Endothelial cell (in vitro differentiated cells): Measurements from ENCODE around the gene ARSI. TPM values are rescaled to one million over a fixed set of nuclear protein-coding genes. Genes with fewer than 3 reads are reported as not detected.

Source experiments
- DNase-seq: peaks from one replicate; pipeline ENCODE4 v3.0.0; 2021; ENCODE audit warnings: low spot score
- H3K27ac Mint-ChIP-seq: one replicate; pipeline ENCODE4 v1.8.0; 2021; ENCODE audit warnings: mixed read lengths, inconsistent platforms; ENCODE audit not compliant: unreplicated experiment
- H3K27me3 Mint-ChIP-seq: one replicate; pipeline ENCODE4 v1.8.0; 2021; ENCODE audit warnings: mild to moderate bottlenecking, moderate library complexity, mixed read lengths, inconsistent platforms; ENCODE audit not compliant: unreplicated experiment
- H3K36me3 Mint-ChIP-seq: one replicate; pipeline ENCODE4 v1.8.0; 2021; ENCODE audit warnings: mild to moderate bottlenecking, low read depth, mixed read lengths, inconsistent platforms; ENCODE audit not compliant: unreplicated experiment
- H3K4me1 Mint-ChIP-seq: one replicate; pipeline ENCODE4 v1.8.0; 2021; ENCODE audit warnings: mild to moderate bottlenecking, mixed read lengths, inconsistent platforms; ENCODE audit not compliant: unreplicated experiment
- H3K4me3 Mint-ChIP-seq: one replicate; pipeline ENCODE4 v1.8.0; 2021; ENCODE audit warnings: mild to moderate bottlenecking, mixed read lengths, inconsistent platforms; ENCODE audit not compliant: unreplicated experiment
- H3K9me3 Mint-ChIP-seq: one replicate; pipeline ENCODE4 v1.8.0; 2021; ENCODE audit warnings: mixed read lengths, inconsistent platforms; ENCODE audit not compliant: unreplicated experiment
- CTCF ChIP-seq: fragments of 200-600 bp; sonication (generic); IDR thresholded peaks from one replicate; pipeline ENCODE4 v1.5.0; 2021; ENCODE audit warnings: antibody characterized with exemption; ENCODE audit not compliant: unreplicated experiment
- total RNA-seq: library from RNA; stranded (reverse); fragmentation: NEBNext Ultra II Directional; extraction: Animal tissue kit (Norgen Biotek cat#: 25700); gene quantifications from one replicate; pipeline ENCODE4 v1.2.1, GENCODE V29; 2021; ENCODE audit not compliant: unreplicated experiment

The ARSI gene
- total RNA-seq, 1 donor from 2014 or later, result 3.8 TPM

- Mint-ChIP-seq H3K4me1 (peaks cover 14% of the 10 kb centered on the region), H3K36me3 (no peaks in the 10 kb centered on the region)
These were observed 44.3 kb upstream of the ARSI start for GRCh38 chr5:150347003-150347402.

GRCh38 chr5:150346592-150346991, 43.9 kb upstream of the ARSI start:
- H3K4me1 Mint-ChIP-seq, result peaks cover 14% of the 10 kb centered on the region
- TF ChIP-seq CTCF, result no peak
- DNase-seq, result no peak

More at GRCh38 chr5:150347003-150347402, 44.3 kb upstream of the ARSI start:
- Mint-ChIP-seq H3K27me3 (peaks cover 4% of the 10 kb centered on the region), H3K9me3 (no peaks in the 10 kb centered on the region), H3K27ac (no peak overlapping the region), H3K4me3 (no peak overlapping the region)
- no peak for TF ChIP-seq CTCF
- DNase-seq, result no peak

DNA sequence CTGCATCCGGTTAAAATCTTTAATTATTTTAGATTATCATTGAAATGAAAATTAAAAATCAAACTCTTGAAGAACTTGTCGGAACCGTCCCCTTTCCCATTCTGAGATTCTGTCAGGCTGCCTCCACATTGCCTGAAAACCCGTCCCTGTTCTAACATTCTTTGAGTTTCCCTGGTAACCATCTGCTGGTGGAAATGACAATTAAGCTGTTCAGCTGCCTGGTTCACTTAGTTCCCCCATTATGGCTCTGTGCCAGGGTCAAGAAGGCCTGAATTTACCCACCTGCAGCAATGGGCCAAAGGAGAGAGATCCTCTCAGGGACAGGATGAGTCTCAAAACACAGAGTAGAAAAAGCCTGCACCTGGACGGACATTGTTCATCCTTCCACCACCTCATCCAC, 43.0 kb upstream of the ARSI start:
- H3K4me1 Mint-ChIP-seq, result peaks cover 6% of the 10 kb centered on the region
- no peak for TF ChIP-seq CTCF
- H3K9me3 Mint-ChIP-seq, result no peaks in the 10 kb centered on the region
- H3K4me3 Mint-ChIP-seq, result no peak overlapping the region
- H3K36me3 Mint-ChIP-seq, result no peaks in the 10 kb centered on the region
- peaks cover 3% of the 10 kb centered on the region for H3K27me3 Mint-ChIP-seq
- DNase-seq, result no peak
- no peak overlapping the region for H3K27ac Mint-ChIP-seq

More at GRCh38 chr5:150346592-150346991, 43.9 kb upstream of the ARSI start:
- Mint-ChIP-seq H3K27me3 (peaks cover 4% of the 10 kb centered on the region), H3K36me3 (no peaks in the 10 kb centered on the region), H3K9me3 (no peaks in the 10 kb centered on the region), H3K4me3 (no peak overlapping the region), H3K27ac (no peak overlapping the region)

DNA sequence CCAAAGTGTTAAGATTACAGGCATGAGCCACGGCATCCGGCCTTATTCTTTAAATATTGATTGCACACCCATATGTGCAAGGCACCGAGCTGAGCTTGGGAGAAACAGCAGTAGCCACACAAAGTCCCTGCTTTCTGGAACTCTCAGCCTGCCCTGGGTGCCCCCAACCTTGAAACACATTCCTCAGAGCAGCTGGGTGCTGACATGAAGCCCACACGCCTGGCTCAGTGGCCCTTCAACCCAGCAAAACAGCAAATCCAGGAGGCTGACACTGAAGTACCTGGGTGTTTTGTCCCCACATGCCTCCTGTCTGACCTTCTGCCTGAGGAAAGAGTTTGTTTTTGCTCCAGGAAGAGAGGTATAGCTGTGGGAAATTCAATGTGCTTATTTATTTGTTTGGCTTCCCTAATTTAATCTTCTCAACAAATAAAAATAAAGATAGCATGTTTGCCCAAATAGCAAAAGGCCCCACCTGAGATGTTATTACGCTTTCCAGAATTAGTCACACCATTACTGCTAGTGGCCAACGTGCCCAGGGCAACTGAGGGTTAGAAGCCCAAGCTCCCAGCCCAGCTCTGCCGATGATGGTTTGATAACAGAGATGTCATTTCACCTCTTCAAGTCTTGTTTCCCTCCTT, 41.4 kb upstream of the ARSI start:
- Mint-ChIP-seq H3K36me3 (no peaks in the 10 kb centered on the region), H3K9me3 (no peaks in the 10 kb centered on the region), H3K4me3 (no peak overlapping the region), H3K4me1 (peaks cover 8% of the 10 kb centered on the region), H3K27ac (no peak overlapping the region), H3K27me3 (peaks cover 3% of the 10 kb centered on the region)
- no peak for DNase-seq
- TF ChIP-seq CTCF, result no peak

- no peaks in the 10 kb centered on the region for H3K36me3 Mint-ChIP-seq
- no peak overlapping the region for H3K4me3 Mint-ChIP-seq
- no peaks in the 10 kb centered on the region for H3K9me3 Mint-ChIP-seq
- peaks cover 8% of the 10 kb centered on the region for H3K4me1 Mint-ChIP-seq
- TF ChIP-seq CTCF, result no peak
- no peak for DNase-seq
- H3K27me3 Mint-ChIP-seq, result peaks cover 3% of the 10 kb centered on the region
- H3K27ac Mint-ChIP-seq, result no peak overlapping the region
These were observed 39.9 kb upstream of the ARSI start for GRCh38 chr5:150342583-150342982.
